Loucy (cell line): Measurements from ENCODE around the gene ZNF326.

Experiments
- H2AFZ ChIP-seq: fragments of 200-600 bp; sonication (generic); 2 replicates; pipeline ENCODE4 v1.6.0; 2016; ENCODE audit warnings: antibody characterized with exemption, mild to moderate bottlenecking, low read length, moderate library complexity
- H3F3A ChIP-seq: fragments of 200-600 bp; 2 replicates; pipeline ENCODE4 v1.6.0; 2016; ENCODE audit warnings: antibody characterized with exemption, low read depth, mild to moderate bottlenecking
- H3K27me3 ChIP-seq: fragments of 200-600 bp; sonication (generic); 2 replicates; pipeline ENCODE4 v1.6.1; 2014; ENCODE audit warnings: low read length, mild to moderate bottlenecking; ENCODE audit not compliant: insufficient read depth, poor library complexity, severe bottlenecking
- H3K36me3 ChIP-seq: fragments of 200-600 bp; sonication (generic); 2 replicates; pipeline ENCODE4 v1.6.1; 2016; ENCODE audit warnings: low read length; ENCODE audit not compliant: insufficient read depth
- H3K4me1 ChIP-seq: fragments of 200-600 bp; sonication (generic); 2 replicates; pipeline ENCODE4 v1.5.1; 2014; ENCODE audit warnings: low read length, mild to moderate bottlenecking; ENCODE audit not compliant: insufficient read depth, poor library complexity, severe bottlenecking
- H3K4me2 ChIP-seq: fragments of 200-600 bp; sonication (generic); 2 replicates; pipeline ENCODE4 v1.6.0; 2014; ENCODE audit warnings: antibody characterized with exemption, low read length, low read depth, mild to moderate bottlenecking; ENCODE audit not compliant: poor library complexity, severe bottlenecking
- H3K4me3 ChIP-seq: fragments of 200-600 bp; sonication (generic); 2 replicates; pipeline ENCODE4 v1.5.1; 2014; ENCODE audit warnings: low read length, mild to moderate bottlenecking, mixed read lengths; ENCODE audit not compliant: poor library complexity, severe bottlenecking
- H3K79me2 ChIP-seq: fragments of 200-600 bp; sonication (generic); 2 replicates; pipeline ENCODE4 v1.6.1; 2014; ENCODE audit warnings: low read length; ENCODE audit not compliant: insufficient read depth
- H3K9ac ChIP-seq: fragments of 200-600 bp; sonication (generic); 2 replicates; pipeline ENCODE4 v1.6.0; 2014; ENCODE audit warnings: mild to moderate bottlenecking, low read depth, low read length, moderate library complexity; ENCODE audit not compliant: poor library complexity, severe bottlenecking
- H3K9me2 ChIP-seq: fragments of 200-600 bp; sonication (generic); replicated peaks from 2 replicates; pipeline ENCODE4 v1.6.1; 2016; ENCODE audit warnings: low read depth, low read length, mixed read lengths
- H3K9me3 ChIP-seq: fragments of 200-600 bp; sonication (generic); 2 replicates; pipeline ENCODE4 v1.6.1; 2014; ENCODE audit warnings: mild to moderate bottlenecking, antibody characterized with exemption, low read length, low read depth; ENCODE audit not compliant: insufficient read depth
- H4K20me1 ChIP-seq: fragments of 200-600 bp; sonication (generic); 2 replicates; pipeline ENCODE4 v1.6.0; 2014; ENCODE audit warnings: antibody characterized with exemption, low read length, mild to moderate bottlenecking; ENCODE audit not compliant: insufficient read depth, poor library complexity, severe bottlenecking
- EZH2phosphoT487 ChIP-seq: fragments of 200-600 bp; IDR thresholded peaks from 2 replicates; pipeline ENCODE4 v1.6.1; 2018; ENCODE audit warnings: antibody characterized with exemption, mild to moderate bottlenecking, moderate library complexity, borderline replicate concordance
- TF ChIP-seq, protein P1 (sequence below): fragments of 200-600 bp; sonication (generic); conservative IDR thresholded peaks from 2 replicates; pipeline ENCODE4 v1.5.1; 2014; ENCODE audit warnings: mild to moderate bottlenecking, antibody characterized with exemption, low read length

The ZNF326 gene

DNA sequence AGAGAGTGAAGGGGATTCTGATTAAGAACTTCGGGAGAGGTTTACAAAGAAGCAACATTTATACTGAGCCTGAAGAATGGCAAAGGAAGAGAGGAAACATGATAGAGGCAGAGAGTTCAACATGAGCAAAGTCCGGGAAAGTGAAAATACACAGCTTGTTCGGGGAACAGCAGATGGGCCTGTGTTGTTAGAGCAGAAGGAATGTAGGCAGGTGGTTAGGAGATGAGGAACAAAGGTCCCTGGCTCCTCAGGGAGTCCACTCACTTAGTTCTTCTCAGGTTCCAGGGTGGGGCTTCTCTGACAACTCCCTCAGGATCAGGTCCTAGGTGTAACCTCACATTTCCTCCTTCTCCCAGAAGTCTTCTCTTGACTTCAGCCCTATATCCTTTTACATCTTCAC is 5.1 kb upstream of the ZNF326 start:
- no peak overlapping the region for H3K4me3 ChIP-seq
- H3K9ac ChIP-seq, result no peak overlapping the region
- H3K27me3 ChIP-seq, result no peaks in the 10 kb centered on the region
- H3K79me2 ChIP-seq, result no peaks in the 10 kb centered on the region
- no peaks in the 10 kb centered on the region for H3K9me3 ChIP-seq
- H3F3A ChIP-seq, result no peaks in the 10 kb centered on the region
- H4K20me1 ChIP-seq, result no peaks in the 10 kb centered on the region
- no peak overlapping the region for H2AFZ ChIP-seq
- H3K36me3 ChIP-seq, result no peaks in the 10 kb centered on the region
- H3K9me2 ChIP-seq, result no peaks in the 10 kb centered on the region
- no peak for TF ChIP-seq EZH2phosphoT487
- TF ChIP-seq, protein P1, sequence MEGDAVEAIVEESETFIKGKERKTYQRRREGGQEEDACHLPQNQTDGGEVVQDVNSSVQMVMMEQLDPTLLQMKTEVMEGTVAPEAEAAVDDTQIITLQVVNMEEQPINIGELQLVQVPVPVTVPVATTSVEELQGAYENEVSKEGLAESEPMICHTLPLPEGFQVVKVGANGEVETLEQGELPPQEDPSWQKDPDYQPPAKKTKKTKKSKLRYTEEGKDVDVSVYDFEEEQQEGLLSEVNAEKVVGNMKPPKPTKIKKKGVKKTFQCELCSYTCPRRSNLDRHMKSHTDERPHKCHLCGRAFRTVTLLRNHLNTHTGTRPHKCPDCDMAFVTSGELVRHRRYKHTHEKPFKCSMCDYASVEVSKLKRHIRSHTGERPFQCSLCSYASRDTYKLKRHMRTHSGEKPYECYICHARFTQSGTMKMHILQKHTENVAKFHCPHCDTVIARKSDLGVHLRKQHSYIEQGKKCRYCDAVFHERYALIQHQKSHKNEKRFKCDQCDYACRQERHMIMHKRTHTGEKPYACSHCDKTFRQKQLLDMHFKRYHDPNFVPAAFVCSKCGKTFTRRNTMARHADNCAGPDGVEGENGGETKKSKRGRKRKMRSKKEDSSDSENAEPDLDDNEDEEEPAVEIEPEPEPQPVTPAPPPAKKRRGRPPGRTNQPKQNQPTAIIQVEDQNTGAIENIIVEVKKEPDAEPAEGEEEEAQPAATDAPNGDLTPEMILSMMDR, result no peak
- no peak overlapping the region for H3K4me2 ChIP-seq
- H3K4me1 ChIP-seq, result peaks cover 9% of the 10 kb centered on the region

- no peak overlapping the region for H3K4me3 ChIP-seq
- H3K4me2 ChIP-seq, result no peak overlapping the region
- H3K27me3 ChIP-seq, result no peaks in the 10 kb centered on the region
- TF ChIP-seq, protein P1, result no peak
- TF ChIP-seq EZH2phosphoT487, result no peak
- H3K9me2 ChIP-seq, result no peaks in the 10 kb centered on the region
- no peaks in the 10 kb centered on the region for H3F3A ChIP-seq
- H4K20me1 ChIP-seq, result peaks cover 10% of the 10 kb centered on the region
- H3K36me3 ChIP-seq, result no peaks in the 10 kb centered on the region
- no peak overlapping the region for H3K9ac ChIP-seq
- peaks cover 12% of the 10 kb centered on the region for H3K79me2 ChIP-seq
- H3K4me1 ChIP-seq, result peaks cover 7% of the 10 kb centered on the region
- no peaks in the 10 kb centered on the region for H3K9me3 ChIP-seq
- H2AFZ ChIP-seq, result no peak overlapping the region
Measured at GRCh38 chr1:89990976-89991831, 3.7 kb upstream of the ZNF326 start.

DNA sequence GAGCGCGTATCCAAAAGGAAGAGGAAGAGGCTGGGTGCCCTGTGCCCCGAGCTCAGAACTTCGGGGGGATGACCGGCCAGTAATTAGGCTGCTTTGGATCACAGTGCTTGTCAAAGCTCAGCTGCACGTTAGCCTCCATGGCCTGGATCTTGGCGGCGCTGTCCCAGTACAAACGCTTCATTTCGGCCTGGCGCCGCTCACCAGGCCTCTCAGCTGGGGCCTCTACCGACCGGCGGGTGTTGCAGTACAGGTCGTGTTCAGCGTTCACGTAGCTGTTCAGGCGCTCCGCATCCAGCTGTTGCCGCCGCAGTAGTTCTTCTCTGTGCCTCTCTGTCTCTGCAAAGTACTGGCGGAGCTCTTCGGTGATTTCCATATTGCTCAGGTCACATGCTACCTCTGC is 1.4 kb upstream of the ZNF326 start:
- no peak for TF ChIP-seq EZH2phosphoT487
- TF ChIP-seq, protein P1, result no peak
- Histone ChIP-seq H3K4me3 (no peak overlapping the region), H3K9me2 (no peaks in the 10 kb centered on the region), H3K9me3 (no peaks in the 10 kb centered on the region), H3K79me2 (peaks cover 36% of the 10 kb centered on the region), H3K36me3 (no peaks in the 10 kb centered on the region), H3K9ac (no peak overlapping the region), H2AFZ (no peak overlapping the region), H3F3A (no peaks in the 10 kb centered on the region), H3K4me1 (peaks cover 28% of the 10 kb centered on the region), H3K4me2 (no peak overlapping the region), H3K27me3 (no peaks in the 10 kb centered on the region), H4K20me1 (peaks cover 34% of the 10 kb centered on the region)
